K562 treated with DMSO at 1 percent for 4 hours (cell line): ENCODE results near the gene PPP2R3B. TPM values are rescaled to one million over a fixed set of nuclear protein-coding genes. Genes with fewer than 3 reads are reported as not detected.

Experiments used
- total RNA-seq: library from RNA; unstranded; fragments of 300-600 nt; gene quantifications from 2 replicates; pipeline ENCODE4 v1.2.3, GENCODE V29; 2022; ENCODE audit not compliant: insufficient read depth

PPP2R3B gene, protein sequence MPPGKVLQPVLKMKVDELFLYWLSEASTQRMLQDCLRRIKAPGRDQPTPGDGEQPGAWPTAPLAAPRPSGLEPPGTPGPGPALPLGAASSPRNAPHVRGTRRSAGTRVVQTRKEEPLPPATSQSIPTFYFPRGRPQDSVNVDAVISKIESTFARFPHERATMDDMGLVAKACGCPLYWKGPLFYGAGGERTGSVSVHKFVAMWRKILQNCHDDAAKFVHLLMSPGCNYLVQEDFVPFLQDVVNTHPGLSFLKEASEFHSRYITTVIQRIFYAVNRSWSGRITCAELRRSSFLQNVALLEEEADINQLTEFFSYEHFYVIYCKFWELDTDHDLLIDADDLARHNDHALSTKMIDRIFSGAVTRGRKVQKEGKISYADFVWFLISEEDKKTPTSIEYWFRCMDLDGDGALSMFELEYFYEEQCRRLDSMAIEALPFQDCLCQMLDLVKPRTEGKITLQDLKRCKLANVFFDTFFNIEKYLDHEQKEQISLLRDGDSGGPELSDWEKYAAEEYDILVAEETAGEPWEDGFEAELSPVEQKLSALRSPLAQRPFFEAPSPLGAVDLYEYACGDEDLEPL
- 15.0 and 16.6 TPM in 2 replicates for total RNA-seq

DNA sequence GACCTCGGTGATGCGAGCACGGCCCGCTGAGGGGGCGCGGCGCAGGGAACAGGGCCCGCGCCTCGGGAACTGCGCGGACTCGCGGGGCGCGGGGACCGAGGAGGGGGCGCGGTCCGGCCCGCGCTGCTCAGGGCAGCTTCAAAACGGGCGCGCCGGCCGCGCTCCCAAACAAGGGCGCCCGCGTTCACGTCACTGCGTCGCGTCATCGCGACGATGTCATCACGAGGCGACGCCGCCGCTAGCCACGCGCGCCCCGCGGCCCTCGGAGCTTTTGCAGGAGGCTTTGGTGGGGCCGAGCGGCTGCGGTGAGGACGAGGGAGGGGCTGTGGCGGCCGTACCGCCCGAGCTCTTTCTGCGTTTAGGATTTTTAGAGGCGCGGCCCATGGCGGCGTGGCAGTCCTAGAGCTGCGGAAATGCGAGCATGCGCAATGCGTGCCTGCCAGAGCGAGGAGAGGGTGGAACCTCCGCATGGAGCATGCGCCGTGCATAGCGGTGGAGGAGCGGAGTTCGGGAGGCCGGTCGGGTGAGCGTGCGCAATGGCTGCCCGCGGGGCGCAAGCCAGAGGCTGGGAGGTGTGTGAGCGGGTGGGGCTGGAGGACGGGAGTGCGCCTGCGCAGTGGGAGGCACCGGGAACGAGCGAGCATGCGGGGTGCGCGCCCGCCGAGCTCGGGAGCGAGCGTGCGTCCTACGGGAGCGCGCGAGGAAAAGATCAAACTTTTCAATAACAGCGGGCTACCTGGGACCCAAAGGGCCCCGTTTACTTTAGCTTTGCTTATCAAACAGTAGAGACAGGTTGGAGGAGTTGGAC is at the start of gene PPP2R3B:
Gene PPP2R3B, minus strand, starts transcription at position 140 of the 808 bp plus-strand sequence. CDS start 216 bp downstream, outside the sequence.

DNA sequence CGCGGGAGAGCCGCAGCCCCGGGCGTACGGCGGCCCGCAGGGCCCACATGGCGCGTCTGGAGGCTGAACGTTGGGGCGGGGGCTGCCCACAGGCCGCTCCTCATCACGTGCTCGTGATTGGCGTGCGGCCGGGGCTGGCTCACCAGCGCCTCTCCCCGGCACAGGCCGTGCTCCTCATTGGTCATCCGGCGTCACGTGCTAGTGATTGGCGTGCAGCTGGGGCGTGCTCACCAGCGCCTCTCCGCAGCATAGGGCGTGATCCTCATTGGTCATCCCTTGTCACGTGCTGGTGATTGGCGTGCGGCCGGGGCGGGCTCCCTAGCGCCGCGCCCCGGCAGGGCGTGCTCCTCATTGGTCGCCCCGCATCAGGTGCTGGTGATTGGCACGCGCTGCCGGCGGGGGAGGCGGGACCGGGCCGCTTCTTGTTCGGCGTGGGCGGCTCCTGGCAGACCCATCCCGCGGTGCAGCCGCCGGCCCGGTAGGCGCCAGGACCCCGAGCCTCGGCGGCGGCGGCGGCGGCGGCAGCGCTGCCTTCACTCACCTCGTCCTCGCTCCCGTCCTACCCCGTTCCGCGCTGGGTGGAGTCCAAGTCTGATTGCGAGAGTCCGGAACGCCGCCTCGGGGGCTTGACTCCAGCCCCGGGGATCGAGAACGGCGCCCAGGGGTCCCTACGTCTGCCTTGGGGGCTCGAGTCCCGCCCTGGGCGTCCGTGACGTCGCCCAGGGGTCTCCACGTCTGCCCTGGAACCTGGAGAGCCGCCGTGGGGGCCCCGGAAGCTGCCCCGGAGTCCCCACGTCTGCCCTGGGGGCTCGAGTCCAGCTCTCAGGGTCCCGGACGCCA is 67.7 kb downstream of the PPP2R3B start, which contains the start of gene GTPBP6:
Gene GTPBP6, minus strand, starts transcription at position 58 of the 840 bp plus-strand sequence. Its CDS starts 9 bp downstream, at position 49.

Other genes starting within 250 kb of the PPP2R3B start
- 44.5 and 61.0 TPM in 2 replicates for gene PLCXD1, start 105.5 kb downstream of the PPP2R3B start, total RNA-seq
- gene GTPBP6, start 68.1 kb downstream of the PPP2R3B start, total RNA-seq = 24.5 and 25.8 TPM in 2 replicates
- gene SHOX, start 243.9 kb upstream of the PPP2R3B start, total RNA-seq = not detected in 2 replicates